Activated T-cell treated with anti-CD3 and anti-CD28 coated beads for 48 hours (primary cell): ENCODE results near the gene NME4.
"Not testable (repeated sequence)": the region's sequence is repeated elsewhere in the genome, so short reads cannot be mapped to it uniquely, and the experiment has no call there.

Source experiments
- DNase-seq: peaks from one replicate; pipeline ENCODE4 v3.0.0-alpha.2; 2020; ENCODE audit warnings: low read depth

The NME4 gene

GRCh38 chr16:398561-399339, 1.8 kb downstream of the NME4 start:
- no peak for DNase-seq

GRCh38 chr16:399340-400019, 2.5 kb downstream of the NME4 start:
- DNase-seq = no peak

GRCh38 chr16:400061-400591, 3.1 kb downstream of the NME4 start:
- DNase-seq = no peak

GRCh38 chr16:401468-402348, 4.7 kb downstream of the NME4 start, which contains the start of gene DECR2:
TSS of gene DECR2 (plus strand) at chr16:401885. CDS start at chr16:401964, 79 bp downstream.
- peak; percentile 99 for DNase-seq

GRCh38 chr16:404971-405486, 8.0 kb downstream of the NME4 start:
- DNase-seq = no peak

GRCh38 chr16:405548-406506, 8.8 kb downstream of the NME4 start:
- no peak for DNase-seq

- DNase-seq = no peak
Observed at GRCh38 chr16:407253-407652, 10.3 kb downstream of the NME4 start.

- DNase-seq = no peak
Observed at GRCh38 chr16:410516-411178, 13.6 kb downstream of the NME4 start.

- no peak for DNase-seq
Observed at GRCh38 chr16:411576-412265, 14.7 kb downstream of the NME4 start.

- DNase-seq = no peak
Observed at GRCh38 chr16:414395-415169, 17.6 kb downstream of the NME4 start.

GRCh38 chr16:415170-415498, 18.1 kb downstream of the NME4 start:
- DNase-seq = not testable (repeated sequence)

GRCh38 chr16:422179-422578, 25.2 kb downstream of the NME4 start:
- DNase-seq = not testable (repeated sequence)

- no peak for DNase-seq
Observed at GRCh38 chr16:424033-424622, 27.1 kb downstream of the NME4 start.

GRCh38 chr16:424623-425081, 27.7 kb downstream of the NME4 start:
- DNase-seq = no peak

- DNase-seq = peak; percentile 87
Observed at GRCh38 chr16:425082-425718, 28.2 kb downstream of the NME4 start, which contains the start of gene RAB11FIP3. TSS of gene RAB11FIP3 (plus strand) at chr16:425649. CDS start at chr16:426007, 358 bp downstream.

- DNase-seq = no peak
Observed at GRCh38 chr16:425740-426114, 28.7 kb downstream of the NME4 start.

- no peak for DNase-seq
Observed at GRCh38 chr16:426115-426905, 29.3 kb downstream of the NME4 start.
